SJSA1 (cell line): Measurements from ENCODE around the gene TMEM250. TPM values are rescaled to one million over a fixed set of nuclear protein-coding genes. Genes with fewer than 3 reads are reported as not detected.

Experiments used
- DNase-seq, 2 experiments: peaks; one replicate each; pipeline ENCODE4 v3.0.0-alpha.2; 2015 to 2020; ENCODE audit warnings: low spot score in 2 of 2, low read depth in 1 of 2
- H3K27ac ChIP-seq: fragments of 250-450 bp; sonication (Bioruptor Pico); 2 replicates; pipeline ENCODE4 v1.5.1; 2020; ENCODE audit warnings: mild to moderate bottlenecking, moderate library complexity
- H3K27me3 ChIP-seq: fragments of 250-450 bp; sonication (Bioruptor Pico); replicated peaks from 2 replicates; pipeline ENCODE4 v1.5.1; 2020; ENCODE audit warnings: mild to moderate bottlenecking, moderate library complexity
- H3K36me3 ChIP-seq: fragments of 250-450 bp; sonication (Bioruptor Pico); 2 replicates; pipeline ENCODE4 v1.5.1; 2020; ENCODE audit warnings: mild to moderate bottlenecking
- H3K4me1 ChIP-seq: fragments of 250-450 bp; sonication (Bioruptor Pico); replicated peaks from 2 replicates; pipeline ENCODE4 v1.6.1; 2021; ENCODE audit warnings: mild to moderate bottlenecking
- H3K4me3 ChIP-seq: fragments of 250-450 bp; sonication (Bioruptor Pico); 2 replicates; pipeline ENCODE4 v1.5.1; 2020; ENCODE audit warnings: mild to moderate bottlenecking
- H3K9me3 ChIP-seq: fragments of 250-450 bp; sonication (Bioruptor Pico); replicated peaks from 2 replicates; pipeline ENCODE4 v1.5.1; 2020; ENCODE audit warnings: mild to moderate bottlenecking
- total RNA-seq: library from RNA; depleted of rRNA; stranded (reverse); fragments of >200 nt; shearing (Covaris generic); gene quantifications from 2 replicates; pipeline ENCODE4 v1.2.3, GENCODE V29; 2014; rRNA removed

TMEM250 gene, protein sequence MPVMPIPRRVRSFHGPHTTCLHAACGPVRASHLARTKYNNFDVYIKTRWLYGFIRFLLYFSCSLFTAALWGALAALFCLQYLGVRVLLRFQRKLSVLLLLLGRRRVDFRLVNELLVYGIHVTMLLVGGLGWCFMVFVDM
- 25.8 and 27.8 TPM in 2 replicates for total RNA-seq

- Histone ChIP-seq H3K4me1 (peaks cover 29% of the 10 kb centered on the region), H3K9me3 (no peaks in the 10 kb centered on the region), H3K27ac (peak within 1 kb of the TSS; percentile 85), H3K36me3 (peaks cover 31% of the 10 kb centered on the region), H3K27me3 (no peaks in the 10 kb centered on the region), H3K4me3 (peak within 1 kb of the TSS; percentile 95)
- DNase-seq: peak; percentile 97
Measured at GRCh38 chr9:136118320-136119060, at the start of gene TMEM250. TSS of gene TMEM250 (minus strand) at chr9:136118875. CDS start at chr9:136116900, 1,975 bp downstream.

- Histone ChIP-seq H3K9me3 (no peaks in the 10 kb centered on the region; the same call in 1 of the 2 replicates), H3K4me3 (no peak overlapping the region), H3K36me3 (no peaks in the 10 kb centered on the region), H3K27me3 (peaks cover 8% of the 10 kb centered on the region; the same call in 1 of the 2 replicates), H3K4me1 (no peaks in the 10 kb centered on the region), H3K27ac (no peak overlapping the region)
- DNase-seq: no peak
Measured at GRCh38 chr9:136163248-136163850, 44.7 kb upstream of the TMEM250 start.

GRCh38 chr9:136160995-136161610 lies 42.4 kb upstream of the TMEM250 start:
- no peaks in the 10 kb centered on the region for H3K4me1 ChIP-seq
- DNase-seq: no peak
- H3K27ac ChIP-seq: no peak overlapping the region
- H3K36me3 ChIP-seq: no peaks in the 10 kb centered on the region
- H3K9me3 ChIP-seq: no peaks in the 10 kb centered on the region; the same call in 1 of the 2 replicates
- no peak overlapping the region for H3K4me3 ChIP-seq
- H3K27me3 ChIP-seq: peaks cover 27% of the 10 kb centered on the region

DNA sequence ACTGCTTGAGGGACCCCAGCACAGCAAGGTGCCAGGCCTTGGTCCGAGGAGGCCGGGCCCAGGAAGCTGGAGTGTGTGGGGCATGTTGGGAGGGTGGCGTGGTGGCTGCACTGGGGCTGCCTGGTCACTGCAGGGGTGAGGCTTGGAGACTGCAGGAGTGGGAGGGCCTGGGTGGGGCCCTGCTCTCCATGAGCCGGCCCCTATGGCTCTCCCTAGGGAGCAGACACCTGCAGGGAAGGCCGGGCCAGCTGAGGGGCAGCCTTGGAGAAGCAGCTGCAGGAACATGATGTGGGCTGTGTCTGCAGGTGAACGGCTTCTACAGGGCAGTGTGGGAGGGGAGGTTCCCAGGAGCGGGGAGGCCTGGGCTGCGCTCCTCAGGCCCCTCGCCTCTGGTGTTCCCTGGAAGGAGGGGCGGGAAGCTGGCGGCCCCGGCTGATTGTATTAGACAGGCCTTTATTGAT lies 41.7 kb upstream of the TMEM250 start:
- Histone ChIP-seq H3K4me1 (no peaks in the 10 kb centered on the region), H3K27me3 (peaks cover 34% of the 10 kb centered on the region), H3K9me3 (no peaks in the 10 kb centered on the region), H3K36me3 (no peaks in the 10 kb centered on the region), H3K4me3 (no peak overlapping the region), H3K27ac (no peak overlapping the region)
- no peak for DNase-seq

- H3K4me1 ChIP-seq: no peaks in the 10 kb centered on the region
- H3K27ac ChIP-seq: no peak overlapping the region
- H3K27me3 ChIP-seq: peaks cover 36% of the 10 kb centered on the region
- no peak for DNase-seq
- no peak overlapping the region for H3K4me3 ChIP-seq
- no peaks in the 10 kb centered on the region for H3K36me3 ChIP-seq
- no peaks in the 10 kb centered on the region for H3K9me3 ChIP-seq
Measured at GRCh38 chr9:136159851-136160250, 41.2 kb upstream of the TMEM250 start.

- Histone ChIP-seq H3K27me3 (peaks cover 35% of the 10 kb centered on the region), H3K27ac (no peak overlapping the region), H3K4me1 (no peaks in the 10 kb centered on the region), H3K9me3 (no peaks in the 10 kb centered on the region), H3K4me3 (no peak overlapping the region), H3K36me3 (no peaks in the 10 kb centered on the region)
- DNase-seq: no peak
Measured at GRCh38 chr9:136157477-136158265, 39.0 kb upstream of the TMEM250 start.

DNA sequence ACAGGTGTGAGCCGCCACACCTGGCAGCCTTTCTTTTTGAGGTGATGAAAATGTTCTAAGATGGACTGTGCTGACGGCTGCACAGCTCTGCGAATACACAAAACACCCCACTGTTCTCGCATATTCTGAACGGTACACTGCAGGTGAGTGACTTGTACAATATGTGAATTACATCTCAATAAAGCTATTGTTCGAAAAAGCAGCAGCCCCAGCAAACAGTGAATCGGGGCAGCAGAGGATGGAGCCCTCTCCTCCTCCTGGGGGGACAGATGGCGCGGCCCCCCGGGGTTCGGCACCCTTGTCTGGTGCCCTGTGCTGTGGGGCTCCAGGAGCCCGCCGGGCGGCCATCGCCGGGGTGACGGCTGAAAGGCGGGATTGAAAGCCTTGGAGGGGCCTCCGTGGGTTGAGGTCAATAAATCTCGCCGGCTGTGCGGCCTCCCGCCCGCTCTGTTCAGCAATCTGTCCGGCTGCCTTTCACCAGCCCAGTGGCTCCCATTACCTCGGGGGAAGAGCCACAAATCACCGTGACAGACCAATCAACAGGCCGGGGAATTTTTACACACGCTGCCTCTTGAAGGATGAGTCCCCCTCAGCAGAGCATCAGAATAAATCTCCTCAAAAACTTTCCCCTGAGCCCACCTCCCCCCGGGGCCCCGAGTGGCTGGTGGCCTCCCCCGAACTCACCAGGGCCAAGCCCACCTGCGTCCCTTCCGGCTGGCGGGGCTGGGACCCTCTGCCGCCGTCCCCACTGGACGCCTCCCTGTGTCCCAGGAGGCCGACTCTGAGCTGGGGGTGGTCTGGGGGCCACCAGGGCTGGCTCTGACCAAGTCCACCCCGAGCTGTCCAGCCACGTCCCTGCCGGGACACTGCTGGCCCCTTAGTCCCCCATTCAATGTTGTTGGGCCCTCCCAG lies 37.8 kb upstream of the TMEM250 start:
- Histone ChIP-seq H3K27me3 (peaks cover 35% of the 10 kb centered on the region), H3K4me1 (no peaks in the 10 kb centered on the region), H3K4me3 (no peak overlapping the region), H3K27ac (no peak overlapping the region), H3K9me3 (no peaks in the 10 kb centered on the region), H3K36me3 (no peaks in the 10 kb centered on the region)
- no peak for DNase-seq

DNA sequence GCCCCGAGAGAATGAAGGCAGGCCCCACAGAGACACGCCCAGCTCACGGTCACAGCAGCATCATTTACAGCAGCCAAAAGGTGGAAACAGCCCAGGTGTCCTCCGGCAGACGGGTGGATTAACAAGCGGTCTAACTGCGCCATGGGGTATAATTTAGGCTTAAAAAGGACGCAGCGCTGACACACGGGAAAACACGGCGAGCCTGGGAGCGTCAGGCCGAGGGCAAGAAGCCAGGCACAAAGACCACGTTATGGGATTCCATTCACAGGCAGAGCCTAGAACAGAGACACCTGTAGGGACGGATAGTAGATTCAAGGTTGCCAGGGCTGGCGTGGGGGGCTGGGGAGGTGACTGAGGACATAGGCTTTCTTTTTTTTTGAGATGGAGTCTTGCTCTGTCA lies 36.9 kb upstream of the TMEM250 start:
- Histone ChIP-seq H3K4me1 (no peaks in the 10 kb centered on the region), H3K4me3 (no peak overlapping the region), H3K36me3 (no peaks in the 10 kb centered on the region), H3K27ac (no peak overlapping the region), H3K27me3 (peaks cover 35% of the 10 kb centered on the region), H3K9me3 (no peaks in the 10 kb centered on the region)
- no peak for DNase-seq

DNA sequence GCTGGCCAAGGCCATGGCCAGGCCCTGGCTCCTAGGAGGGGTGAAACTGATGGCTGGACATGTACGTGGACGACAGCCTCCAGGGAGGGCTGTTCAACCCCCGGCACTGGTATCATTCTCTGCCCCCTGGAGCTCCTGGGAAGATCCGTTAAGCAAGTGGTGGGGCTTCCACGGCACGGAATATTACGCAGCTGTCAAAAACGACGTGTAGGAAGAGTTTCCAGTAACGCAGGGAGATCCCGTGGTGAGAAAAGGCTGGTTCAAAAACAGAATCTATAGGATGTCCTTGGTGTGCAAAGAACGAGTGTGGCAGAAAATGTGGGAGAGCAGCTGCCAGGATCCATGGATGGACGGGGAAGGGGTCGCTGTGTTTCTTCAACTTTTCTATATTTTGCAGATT lies 36.3 kb upstream of the TMEM250 start:
- Histone ChIP-seq H3K36me3 (no peaks in the 10 kb centered on the region), H3K4me3 (no peak overlapping the region), H3K27me3 (peaks cover 35% of the 10 kb centered on the region), H3K4me1 (no peaks in the 10 kb centered on the region), H3K9me3 (no peaks in the 10 kb centered on the region), H3K27ac (no peak overlapping the region)
- no peak for DNase-seq

- Histone ChIP-seq H3K36me3 (no peaks in the 10 kb centered on the region), H3K27ac (no peak overlapping the region), H3K9me3 (no peaks in the 10 kb centered on the region), H3K4me3 (no peak overlapping the region), H3K4me1 (no peaks in the 10 kb centered on the region), H3K27me3 (peaks cover 31% of the 10 kb centered on the region)
- DNase-seq: no peak
Measured at GRCh38 chr9:136153381-136154065, 34.8 kb upstream of the TMEM250 start.

DNA sequence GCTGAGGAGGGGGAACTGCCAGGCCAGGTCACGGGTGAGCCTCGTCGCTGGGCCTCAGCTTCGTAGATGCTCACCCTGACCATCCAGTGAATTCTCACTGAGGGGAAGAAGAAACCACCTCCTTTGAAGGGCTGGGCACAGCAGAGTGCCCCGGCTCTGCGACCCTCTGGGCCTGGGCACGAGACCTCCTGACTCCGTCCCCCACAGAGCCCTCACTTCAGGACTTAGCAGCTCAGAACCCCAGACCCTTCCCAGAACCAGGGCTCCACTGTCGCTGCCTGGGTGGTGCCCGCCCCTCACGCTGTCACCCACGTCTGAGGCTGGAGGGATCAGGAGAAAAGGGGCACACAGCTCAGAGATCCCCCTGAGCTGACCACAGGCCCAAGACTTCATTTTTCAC lies 34.3 kb upstream of the TMEM250 start:
- no peak overlapping the region for H3K27ac ChIP-seq
- no peaks in the 10 kb centered on the region for H3K36me3 ChIP-seq
- H3K9me3 ChIP-seq: no peaks in the 10 kb centered on the region
- no peak for DNase-seq
- no peaks in the 10 kb centered on the region for H3K4me1 ChIP-seq
- peaks cover 35% of the 10 kb centered on the region for H3K27me3 ChIP-seq
- no peak overlapping the region for H3K4me3 ChIP-seq

GRCh38 chr9:136152543-136152866 lies 33.8 kb upstream of the TMEM250 start:
- peaks cover 35% of the 10 kb centered on the region for H3K27me3 ChIP-seq
- H3K4me3 ChIP-seq: no peak overlapping the region
- H3K4me1 ChIP-seq: no peaks in the 10 kb centered on the region
- no peaks in the 10 kb centered on the region for H3K9me3 ChIP-seq
- DNase-seq: no peak
- no peaks in the 10 kb centered on the region for H3K36me3 ChIP-seq
- no peak overlapping the region for H3K27ac ChIP-seq
